ENCODE measurements around the gene LZTR1. TPM values are rescaled to one million over a fixed set of nuclear protein-coding genes. Genes with fewer than 3 reads are reported as not detected.

Gene LZTR1
- polyA plus RNA-seq, 6 donors from 2014 or later: 3.6 to 15.0 (median 9.3) TPM

- Mint-ChIP-seq H3K27ac (peak overlapping the region in 1 of 6 donors; percentile 79), H3K4me3 (peak overlapping the region; percentile 86 to 96 (median 94)), H3K27me3 (peaks cover 0 to 14% (median 0%) of the 10 kb centered on the region in 3 donors), H3K36me3 (peaks cover 0 to 5% of the 10 kb centered on the region in 2 donors), H3K9me3 (peaks cover 0 to 4% (median 0%) of the 10 kb centered on the region in 7 donors), H3K4me1 (peaks cover 38 to 46% (median 40%) of the 10 kb centered on the region in 3 donors)
- no peak for ATAC-seq (ENCODE audit: low read depth in 2 of 2)
- no peak for DNase-seq
These were observed 1.1 kb downstream of the LZTR1 start for GRCh38 chr22:20983081-20983771.

GRCh38 chr22:20985720-20986119 lies 3.6 kb downstream of the LZTR1 start:
- Mint-ChIP-seq H3K27me3 (no peaks in the 10 kb centered on the region), H3K4me3 (no peak overlapping the region), H3K36me3 (peaks cover 0 to 5% of the 10 kb centered on the region in 2 donors), H3K27ac (no peak overlapping the region), H3K9me3 (no peaks in the 10 kb centered on the region), H3K4me1 (peaks cover 24 to 28% (median 26%) of the 10 kb centered on the region in 3 donors)
- no peak for ATAC-seq (ENCODE audit: low read depth in 2 of 2)
- DNase-seq: no peak

GRCh38 chr22:20986365-20986764 lies 4.3 kb downstream of the LZTR1 start:
- DNase-seq (no peak), ATAC-seq (ENCODE audit: low read depth in 2 of 2) (no peak)
- H3K4me3 Mint-ChIP-seq: no peak overlapping the region
- H3K27me3 Mint-ChIP-seq: no peaks in the 10 kb centered on the region
- no peak overlapping the region for H3K27ac Mint-ChIP-seq
- peaks cover 18 to 22% (median 20%) of the 10 kb centered on the region in 3 donors for H3K4me1 Mint-ChIP-seq
- H3K36me3 Mint-ChIP-seq: peaks cover 0 to 5% of the 10 kb centered on the region in 2 donors
- H3K9me3 Mint-ChIP-seq: no peaks in the 10 kb centered on the region

- Mint-ChIP-seq H3K4me3 (no peak overlapping the region), H3K36me3 (peaks cover 0 to 5% of the 10 kb centered on the region in 2 donors), H3K27ac (no peak overlapping the region), H3K4me1 (peaks cover 15 to 16% (median 15%) of the 10 kb centered on the region in 3 donors), H3K27me3 (no peaks in the 10 kb centered on the region), H3K9me3 (no peaks in the 10 kb centered on the region)
- DNase-seq (no peak), ATAC-seq (ENCODE audit: low read depth in 2 of 2) (no peak)
These were observed 5.3 kb downstream of the LZTR1 start for GRCh38 chr22:20987375-20987774.

- Mint-ChIP-seq H3K4me3 (no peak overlapping the region), H3K27me3 (no peaks in the 10 kb centered on the region), H3K27ac (no peak overlapping the region), H3K4me1 (peaks cover 3 to 7% (median 5%) of the 10 kb centered on the region in 3 donors), H3K9me3 (no peaks in the 10 kb centered on the region), H3K36me3 (peaks cover 0 to 5% of the 10 kb centered on the region in 2 donors)
- no peak for DNase-seq
- ATAC-seq (ENCODE audit: low read depth in 2 of 2): no peak
These were observed 6.7 kb downstream of the LZTR1 start for GRCh38 chr22:20988573-20989322.

GRCh38 chr22:20989323-20990138 lies 7.4 kb downstream of the LZTR1 start:
- no peak for ATAC-seq (ENCODE audit: low read depth in 2 of 2)
- Mint-ChIP-seq H3K36me3 (peaks cover 0 to 5% of the 10 kb centered on the region in 2 donors), H3K4me3 (no peak overlapping the region), H3K4me1 (peaks cover 0 to 4% (median 0%) of the 10 kb centered on the region in 3 donors), H3K27me3 (no peaks in the 10 kb centered on the region), H3K9me3 (no peaks in the 10 kb centered on the region), H3K27ac (no peak overlapping the region)
- DNase-seq: no peak

- Mint-ChIP-seq H3K36me3 (peaks cover 0 to 5% of the 10 kb centered on the region in 2 donors), H3K4me3 (no peak overlapping the region), H3K4me1 (peaks cover 0 to 4% (median 0%) of the 10 kb centered on the region in 3 donors), H3K27me3 (no peaks in the 10 kb centered on the region), H3K9me3 (no peaks in the 10 kb centered on the region), H3K27ac (peak overlapping the region in 3 of 6 donors; percentile 39 to 58 (median 58))
- ATAC-seq (ENCODE audit: low read depth in 2 of 2) (no peak), DNase-seq (no peak)
These were observed 8.4 kb downstream of the LZTR1 start for GRCh38 chr22:20990184-20991180.

- ATAC-seq (ENCODE audit: low read depth in 2 of 2) (no peak), DNase-seq (no peak)
- no peak overlapping the region for H3K27ac Mint-ChIP-seq
- H3K4me1 Mint-ChIP-seq: peaks cover 0 to 2% (median 0%) of the 10 kb centered on the region in 3 donors
- H3K27me3 Mint-ChIP-seq: no peaks in the 10 kb centered on the region
- no peak overlapping the region for H3K4me3 Mint-ChIP-seq
- peaks cover 0 to 2% of the 10 kb centered on the region in 2 donors for H3K36me3 Mint-ChIP-seq
- no peaks in the 10 kb centered on the region for H3K9me3 Mint-ChIP-seq
These were observed 9.4 kb downstream of the LZTR1 start for GRCh38 chr22:20991252-20992055.

- H3K27me3 Mint-ChIP-seq: no peaks in the 10 kb centered on the region
- no peaks in the 10 kb centered on the region for H3K4me1 Mint-ChIP-seq
- H3K4me3 Mint-ChIP-seq: no peak overlapping the region
- ATAC-seq (ENCODE audit: low read depth in 2 of 2) (no peak), DNase-seq (no peak)
- H3K27ac Mint-ChIP-seq: no peak overlapping the region
- H3K9me3 Mint-ChIP-seq: no peaks in the 10 kb centered on the region
- H3K36me3 Mint-ChIP-seq: no peaks in the 10 kb centered on the region
These were observed 10.0 kb downstream of the LZTR1 start for GRCh38 chr22:20992056-20992442.

GRCh38 chr22:20992456-20993303 lies 10.6 kb downstream of the LZTR1 start:
- Mint-ChIP-seq H3K9me3 (no peaks in the 10 kb centered on the region), H3K36me3 (no peaks in the 10 kb centered on the region), H3K4me3 (no peak overlapping the region), H3K27me3 (no peaks in the 10 kb centered on the region), H3K4me1 (no peaks in the 10 kb centered on the region), H3K27ac (peak overlapping the region in 1 of 6 donors; percentile 63)
- DNase-seq: no peak
- ATAC-seq (ENCODE audit: low read depth in 2 of 2): no peak

All from naive B cell (primary cell).